Stimulated activated CD4-positive, alpha-beta T cell treated with anti-CD3 and anti-CD28 coated beads, Interleukin-1b, Interleukin-23, amount 100 ng/mL, for 24 hours (primary cell): ENCODE results near the gene TBC1D22A.
"Not testable (repeated sequence)": the region's sequence is repeated elsewhere in the genome, so short reads cannot be mapped to it uniquely, and the experiment has no call there.

Experiments
- DNase-seq, 4 experiments: peaks; one replicate each; pipeline ENCODE4 v3.0.0-alpha.2; 2020; ENCODE audit warnings: low read depth in 4 of 4, low spot score in 1 of 4

The TBC1D22A gene

GRCh38 chr22:47126344-47126811, 363.9 kb downstream of the TBC1D22A start:
- no peak for DNase-seq

DNA sequence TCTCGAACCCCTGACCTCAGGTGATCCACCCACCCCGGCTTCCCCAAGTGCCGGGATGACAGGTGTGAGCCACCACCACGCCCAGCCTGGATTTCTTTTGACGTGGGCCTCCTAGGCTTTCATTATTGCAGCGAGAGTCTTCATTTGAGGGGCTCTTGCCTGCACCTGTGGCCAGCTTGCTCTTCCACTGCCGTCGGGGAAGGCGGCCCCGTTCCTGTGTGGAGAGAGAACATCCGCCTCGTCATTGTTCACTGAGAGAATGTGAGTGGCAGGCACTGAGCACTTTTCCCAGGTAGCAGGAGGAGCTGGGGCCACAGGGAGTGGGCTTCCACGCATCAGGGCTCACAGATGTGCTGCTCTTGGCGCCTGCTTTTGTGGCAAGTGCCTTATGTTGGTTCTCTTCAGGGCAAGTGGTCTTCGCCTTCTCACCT, 365.0 kb downstream of the TBC1D22A start:
- no peak for DNase-seq

- no peak for DNase-seq
These were observed 365.8 kb downstream of the TBC1D22A start for GRCh38 chr22:47128216-47128615.

- no peak for DNase-seq
These were observed 366.3 kb downstream of the TBC1D22A start for GRCh38 chr22:47128622-47129215.

- no peak for DNase-seq
These were observed 367.6 kb downstream of the TBC1D22A start for GRCh38 chr22:47129902-47130635.

- DNase-seq: no peak
These were observed 368.6 kb downstream of the TBC1D22A start for GRCh38 chr22:47130883-47131631.

GRCh38 chr22:47131632-47132427, 369.4 kb downstream of the TBC1D22A start:
- DNase-seq: no peak

DNA sequence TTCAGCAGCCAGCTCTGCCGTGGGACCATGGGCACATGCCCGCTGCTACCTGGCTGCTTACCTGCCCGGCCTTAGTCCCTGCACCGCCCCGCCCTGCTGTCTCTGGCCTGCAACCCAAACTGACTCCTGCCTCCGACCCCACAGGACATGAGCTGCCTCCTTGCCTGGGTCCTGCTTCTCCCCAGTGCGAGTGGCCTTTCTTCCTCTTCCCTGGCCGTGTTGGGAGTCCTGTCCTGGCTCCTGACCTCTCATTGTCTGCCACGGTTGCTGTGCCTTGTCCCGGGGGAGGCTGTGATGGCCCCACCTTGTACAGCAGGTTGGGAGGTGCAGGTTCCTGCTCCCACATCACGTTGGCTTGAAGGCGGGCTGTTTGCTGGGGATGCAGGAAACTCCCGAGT, 370.0 kb downstream of the TBC1D22A start:
- no peak for DNase-seq

- DNase-seq: no peak
These were observed 370.9 kb downstream of the TBC1D22A start for GRCh38 chr22:47133061-47133969.

GRCh38 chr22:47134222-47134621, 371.8 kb downstream of the TBC1D22A start:
- DNase-seq: no peak

- DNase-seq: no peak
These were observed 372.9 kb downstream of the TBC1D22A start for GRCh38 chr22:47135338-47135737.

GRCh38 chr22:47136050-47136449, 373.6 kb downstream of the TBC1D22A start:
- DNase-seq: no peak

DNA sequence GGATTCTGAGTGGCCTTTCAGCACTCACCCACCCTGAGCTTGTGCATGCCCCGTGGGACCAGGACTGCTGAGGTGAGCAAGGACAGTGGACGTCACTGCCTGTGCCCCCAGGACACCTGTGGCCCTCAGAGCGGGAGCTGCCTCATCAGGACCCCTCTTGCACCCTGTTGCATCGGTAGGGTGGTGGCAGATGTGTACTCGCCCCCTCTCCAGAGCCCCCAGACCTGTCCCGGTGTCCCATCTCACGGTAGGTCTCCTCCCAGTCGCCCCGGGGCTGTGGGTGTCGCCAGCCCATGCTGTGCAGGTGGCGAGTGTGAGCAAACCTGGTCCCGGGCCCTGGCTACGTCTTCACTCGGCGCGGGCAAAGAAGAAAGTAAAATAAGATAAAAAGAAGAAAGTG, 374.2 kb downstream of the TBC1D22A start:
- no peak for DNase-seq

- no peak for DNase-seq
These were observed 376.8 kb downstream of the TBC1D22A start for GRCh38 chr22:47139013-47139789.

DNA sequence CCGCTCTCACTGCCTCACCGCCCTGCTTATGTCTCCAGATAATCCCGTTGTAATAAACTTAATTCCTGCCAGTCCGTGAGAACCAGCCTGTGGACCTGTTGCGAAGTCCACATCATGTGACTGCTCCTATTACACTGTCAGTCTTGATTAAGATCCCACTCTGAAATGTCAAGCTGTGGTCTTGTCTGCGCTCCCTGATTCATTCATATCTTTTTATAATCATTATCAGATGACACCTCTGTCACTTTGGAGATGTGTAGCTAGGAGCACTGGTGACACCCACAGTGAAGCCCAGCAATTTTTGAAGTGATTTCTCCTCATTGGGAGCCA, 377.3 kb downstream of the TBC1D22A start:
- DNase-seq: no peak

DNA sequence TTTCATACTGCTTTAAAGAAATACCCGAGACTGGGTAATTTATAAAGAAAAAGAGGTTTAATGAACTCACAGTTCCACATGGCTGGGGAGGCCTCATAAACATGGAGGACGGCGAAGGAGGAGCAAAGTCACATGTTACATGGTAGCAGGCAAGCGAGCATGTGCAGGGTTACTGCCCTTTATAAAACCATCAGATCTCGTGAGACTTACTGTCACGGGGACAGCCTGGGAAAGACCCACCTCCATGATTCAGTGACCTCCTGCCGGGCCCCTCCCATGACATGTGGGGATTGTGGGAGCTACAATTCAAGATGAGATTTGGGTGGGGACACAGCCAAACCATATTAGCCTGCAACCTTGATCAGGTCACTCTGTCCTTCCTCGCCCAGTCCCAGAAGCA, 378.5 kb downstream of the TBC1D22A start:
- DNase-seq: not testable (repeated sequence)

- no peak for DNase-seq
These were observed 380.1 kb downstream of the TBC1D22A start for GRCh38 chr22:47142427-47143046.

DNA sequence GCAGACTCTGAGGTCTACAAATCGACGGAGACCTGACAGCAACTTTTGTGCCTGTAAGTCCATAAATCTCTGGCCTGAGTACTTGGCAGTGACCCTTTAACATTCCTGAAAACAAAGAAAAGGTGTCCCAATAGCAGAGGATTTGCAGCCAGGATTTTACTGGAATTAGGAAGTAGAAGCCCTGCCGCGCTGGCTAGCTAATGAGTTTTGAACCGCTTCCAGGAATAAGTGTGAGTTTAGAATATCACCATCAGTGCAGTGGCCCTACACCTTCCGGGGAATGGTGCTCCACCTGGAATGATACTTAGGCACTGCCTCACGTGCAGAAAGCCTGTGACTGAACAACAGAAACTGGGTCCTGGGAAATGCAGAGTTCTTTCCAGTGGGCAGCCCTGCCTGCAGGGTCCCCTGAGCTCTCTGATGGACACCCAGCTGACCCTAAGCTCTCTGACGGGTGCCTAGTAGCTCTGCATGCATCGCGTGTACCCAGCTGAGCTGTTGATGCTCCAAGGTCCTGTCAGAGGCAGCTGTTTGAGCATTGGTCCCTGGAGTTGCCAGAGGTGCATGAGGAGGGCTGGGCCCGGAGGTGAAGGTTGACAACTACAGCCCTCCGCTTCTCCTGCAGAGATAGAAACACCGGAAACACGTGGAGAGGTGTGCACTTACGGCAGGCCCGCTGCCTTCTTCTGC, 380.9 kb downstream of the TBC1D22A start:
- no peak for DNase-seq
